Heart left ventricle (tissue), 16 donors: Measurements from ENCODE around the gene SLC29A2. TPM values are rescaled to one million over a fixed set of nuclear protein-coding genes. Genes with fewer than 3 reads are reported as not detected.

ENCODE experiments used
- ATAC-seq, 4 donors: fragments of 200-7000 bp; cut with Tn5 transposase; one replicate each; pipeline ENCODE4 v1.9.1; 2020 to 2022; ENCODE audit warnings: moderate library complexity in 4 of 4, mild to moderate bottlenecking in 3 of 4, moderate number of reproducible peaks in 1 of 4
- DNase-seq, 5 donors: peaks; one replicate each; pipeline ENCODE4 v3.0.0-alpha.2; 2020
- H3K27ac ChIP-seq, 12 donors: fragments of 200-600 bp; sonication (generic) in 4 of 12; one replicate each; pipeline versions ENCODE4 v1.5.0 to v1.8.0; 2016 to 2022; ENCODE audit warnings: mild to moderate bottlenecking in 2 of 12
- H3K27me3 ChIP-seq, 9 donors: fragments of 200-600 bp; sonication (generic) in 2 of 9; one replicate each; pipeline versions ENCODE4 v1.5.1 to v1.8.0; 2016 to 2022; ENCODE audit warnings: mild to moderate bottlenecking in 3 of 9
- H3K36me3 ChIP-seq, 9 donors: fragments of 200-600 bp; sonication (generic) in 2 of 9; one replicate each; pipeline versions ENCODE4 v1.5.0 to v1.8.0; 2018 to 2022; ENCODE audit warnings: mild to moderate bottlenecking in 2 of 9
- H3K4me1 ChIP-seq, 12 donors: fragments of 200-600 bp; sonication (generic) in 4 of 12; one replicate each; pipeline versions ENCODE4 v1.5.0 to v1.8.0; 2016 to 2022; ENCODE audit warnings: mild to moderate bottlenecking in 3 of 12
- H3K4me3 ChIP-seq, 12 donors: fragments of 200-600 bp; sonication (generic) in 4 of 12; one replicate each; pipeline versions ENCODE4 v1.5.0 to v1.8.0; 2017 to 2022; ENCODE audit warnings: mild to moderate bottlenecking in 9 of 12, moderate library complexity in 4 of 12
- H3K9me3 ChIP-seq, 12 donors: fragments of 200-600 bp; sonication (generic) in 4 of 12; one replicate each; pipeline versions ENCODE4 v1.5.0 to v1.8.0; 2016 to 2022; ENCODE audit warnings: mild to moderate bottlenecking in 1 of 12
- POLR2A ChIP-seq, 2 donors: fragments of 450-650 bp; IDR thresholded peaks; one replicate each; pipeline ENCODE4 v1.6.1; 2017; ENCODE audit warnings: antibody characterized with exemption in 2 of 2, mild to moderate bottlenecking in 2 of 2, moderate library complexity in 2 of 2
- WGBS, 4 donors: extraction: QIAGEN DNeasy Blood & Tissue Kit in 2 of 4; methylation state at CpG; one replicate each; pipeline versions ENCODE4 v1.1.5 to v1.1.7; 2013 to 2018; 5-methylcytosine and 5-hydroxymethylcytosine counted together
- intact Hi-C, 10 donors: fragments of 100-400 bp; cut with DNase I; formaldehyde crosslinking; loops; one replicate each; pipeline versions ENCODE4 v1.11.1 to v1.14.2; 2022
- polyA plus RNA-seq, 2 donors: library from polyadenylated mRNA; stranded (reverse); fragments of 200-250 nt; gene quantifications; one replicate each; pipeline ENCODE4 v1.2.3, GENCODE V29; 2013
- total RNA-seq, 9 donors: library from RNA; depleted of rRNA in 2 of 9; stranded (reverse); fragments of >200 nt in 2 of 9; fragmentation: NEBNext Ultra II Directional in 3 of 9; extraction: Animal tissue kit (Norgen Biotek cat#: 25700) in 3 of 9; gene quantifications; one replicate each; pipeline versions ENCODE4 v1.1.0 to v1.2.4, GENCODE V29; 2016 to 2023
- TF ChIP-seq, protein P1 (sequence below), 12 donors: fragments of 200-600 bp; sonication (generic) in 4 of 12; IDR thresholded peaks; one replicate each; pipeline versions ENCODE4 v1.5.0 to v1.8.0; 2018 to 2022; ENCODE audit warnings: antibody characterized with exemption in 12 of 12, mild to moderate bottlenecking in 5 of 12
- donor health status: ischemic (EF 13 %, LVEDD 7.1; RV severe dilation, severe dysfunction).
- donor health status: healthy with polysubstance abuse.
- donor health status: DM: no; HTN: yes; CAD: no.
- donor health status: DM: no; HTN: no; CAD: no.
- donor health status: ischemic (EF 25% LVEDD 6.9; RV normal size, moderate dysfunction).
- donor health status: ischemic (EF 25% LVEDD 5.7; RV mildly dilated, moderate dysfunction).
- donor health status: healthy.
- donor health status: DM: yes; HTN: yes; CAD: no.
- donor health status: ischemic (EF 35%, LVEDD 5.7; RV mildly dilated, moderate dysfunction).
- donor health status: nonischemic (EF 11% LVEDD 7.7; RV severe dilation, severe dysfunction).
- donor health status: DM: yes; HTN: yes; CAD: no.
- donor health status: PGD.
- donor health status: ischemic (EF 29% LVEDD 5.4; RV normal size, mild dysfunction).
- donor health status: nonischemic (EF 23%, LVEDD 6.1; RV moderate dilation, normal function).

The SLC29A2 gene
- total and polyA plus RNA-seq, 11 donors: 6.8 to 30.9 (median 13.1) TPM

DNA sequence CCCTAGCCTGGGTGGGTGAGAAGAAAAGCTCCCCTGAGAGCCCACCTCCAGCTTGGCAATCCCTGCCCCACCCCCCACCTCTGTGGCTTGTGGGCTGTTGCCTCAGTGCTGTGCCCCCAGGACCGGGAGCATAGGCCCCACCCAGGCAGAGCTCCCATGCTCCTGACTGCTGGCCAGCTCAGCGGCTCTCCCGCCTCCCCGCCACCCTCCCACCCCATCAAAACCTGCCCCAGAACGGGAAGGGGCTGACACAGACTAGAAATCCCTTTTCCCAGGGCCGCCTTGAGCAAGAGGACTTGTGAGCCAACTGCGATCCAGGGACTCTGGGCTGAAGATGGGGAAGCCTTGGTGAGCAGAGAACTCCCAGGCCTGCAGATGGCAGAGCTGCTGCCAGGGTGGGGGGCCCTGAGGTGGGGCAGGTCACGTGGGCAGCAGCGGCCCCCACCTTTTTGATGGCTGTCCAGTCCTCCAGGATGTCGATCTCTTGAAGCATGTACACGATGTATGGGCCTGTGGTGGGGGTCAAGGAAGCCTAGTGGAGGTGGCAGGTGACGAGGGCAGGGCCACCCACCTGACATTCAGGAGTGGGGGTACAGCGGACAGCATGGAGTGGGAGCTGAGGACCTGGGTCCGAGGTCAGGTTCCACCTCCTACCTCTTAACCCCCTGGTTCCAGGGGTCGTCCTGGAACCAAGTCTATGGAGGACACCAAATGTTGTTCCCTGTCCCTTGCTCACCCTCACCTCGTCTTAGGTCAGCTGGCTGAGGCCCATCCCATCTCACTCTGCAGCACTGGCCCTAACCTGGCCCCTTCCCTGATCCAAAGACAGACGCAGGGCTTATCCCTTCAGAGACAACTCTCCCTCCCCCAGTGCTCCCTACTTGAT is 33.0 kb downstream of the SLC29A2 start:
- WGBS, 4 donors: 85 to 92% (median 88%) methylated on average over 11 to 17 of the region's 17 CpGs
- no peak for ATAC-seq
- Histone ChIP-seq H3K27me3 (no peaks in the 10 kb centered on the region), H3K9me3 (no peaks in the 10 kb centered on the region), H3K36me3 (peaks cover 0 to 57% (median 39%) of the 10 kb centered on the region in 9 donors), H3K27ac (no peak overlapping the region), H3K4me3 (no peak overlapping the region), H3K4me1 (peaks cover 4 to 38% (median 23%) of the 10 kb centered on the region in 12 donors)
- intact Hi-C loops: loop anchor here in 1 of 10 donors (5.0 kb wide), 1 partner anchor 46 kb away; the partner anchor contains the start of gene TMEM151A
- peak in 3 of 5 donors; percentile 22 to 38 (median 23) for DNase-seq
- TF ChIP-seq, protein P1, sequence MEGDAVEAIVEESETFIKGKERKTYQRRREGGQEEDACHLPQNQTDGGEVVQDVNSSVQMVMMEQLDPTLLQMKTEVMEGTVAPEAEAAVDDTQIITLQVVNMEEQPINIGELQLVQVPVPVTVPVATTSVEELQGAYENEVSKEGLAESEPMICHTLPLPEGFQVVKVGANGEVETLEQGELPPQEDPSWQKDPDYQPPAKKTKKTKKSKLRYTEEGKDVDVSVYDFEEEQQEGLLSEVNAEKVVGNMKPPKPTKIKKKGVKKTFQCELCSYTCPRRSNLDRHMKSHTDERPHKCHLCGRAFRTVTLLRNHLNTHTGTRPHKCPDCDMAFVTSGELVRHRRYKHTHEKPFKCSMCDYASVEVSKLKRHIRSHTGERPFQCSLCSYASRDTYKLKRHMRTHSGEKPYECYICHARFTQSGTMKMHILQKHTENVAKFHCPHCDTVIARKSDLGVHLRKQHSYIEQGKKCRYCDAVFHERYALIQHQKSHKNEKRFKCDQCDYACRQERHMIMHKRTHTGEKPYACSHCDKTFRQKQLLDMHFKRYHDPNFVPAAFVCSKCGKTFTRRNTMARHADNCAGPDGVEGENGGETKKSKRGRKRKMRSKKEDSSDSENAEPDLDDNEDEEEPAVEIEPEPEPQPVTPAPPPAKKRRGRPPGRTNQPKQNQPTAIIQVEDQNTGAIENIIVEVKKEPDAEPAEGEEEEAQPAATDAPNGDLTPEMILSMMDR (IDR thresholded peaks at IDR 0.05): no peak
- TF ChIP-seq POLR2A (IDR thresholded peaks at IDR 0.05): no peak

DNA sequence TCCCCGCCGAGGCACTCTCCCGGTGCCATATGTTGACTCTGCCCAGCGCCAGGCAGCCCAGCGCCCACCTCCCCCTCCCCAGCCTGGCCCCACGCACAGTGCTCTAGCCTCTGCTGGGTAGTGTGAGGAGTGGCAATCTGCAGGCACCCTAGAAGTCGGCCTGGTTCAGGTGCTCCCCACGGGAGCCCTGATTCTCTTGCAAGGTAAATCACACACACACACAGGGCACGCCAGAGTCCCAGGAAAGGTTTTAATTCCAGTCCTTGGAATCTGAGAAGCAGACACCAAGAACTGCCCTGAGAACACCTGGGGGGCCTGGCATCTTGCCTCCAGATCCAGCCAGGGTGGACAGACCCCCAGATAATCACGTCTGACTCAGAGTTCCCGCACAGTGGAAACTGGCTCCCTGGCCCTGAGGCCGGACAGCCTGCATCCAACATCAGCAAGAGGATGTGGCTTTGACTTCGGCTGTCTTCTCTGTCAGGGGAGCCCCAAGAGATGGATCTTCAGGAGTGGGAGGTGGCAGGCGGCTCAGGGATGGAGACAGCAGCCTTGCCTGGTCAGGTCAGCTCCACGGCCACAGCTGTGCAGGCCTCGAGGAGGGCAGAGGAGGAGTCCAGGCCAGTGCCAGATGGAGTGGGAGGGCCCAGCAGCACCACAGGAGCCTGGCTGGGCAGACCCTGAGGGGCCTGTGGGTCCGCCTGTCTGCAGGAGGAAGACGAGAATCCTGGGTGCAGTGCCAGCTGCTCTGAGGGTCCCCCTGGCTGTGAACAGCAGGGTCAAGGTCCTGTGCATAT is 34.3 kb downstream of the SLC29A2 start:
- Histone ChIP-seq H3K4me1 (peaks cover 4 to 35% (median 20%) of the 10 kb centered on the region in 12 donors), H3K36me3 (peaks cover 0 to 66% (median 41%) of the 10 kb centered on the region in 9 donors), H3K9me3 (no peaks in the 10 kb centered on the region), H3K4me3 (no peak overlapping the region), H3K27me3 (no peaks in the 10 kb centered on the region), H3K27ac (peak overlapping the region in 3 of 12 donors; percentile 66 to 78 (median 68))
- TF ChIP-seq, protein P1 (IDR thresholded peaks at IDR 0.05): no peak
- no peak for TF ChIP-seq POLR2A (IDR thresholded peaks at IDR 0.05)
- ATAC-seq (peak in 1 of 4 donors; percentile 11), DNase-seq (peak in 2 of 5 donors; percentile 22 to 27)
- 65 to 73% (median 70%) methylated on average over 16 to 18 of the region's 18 CpGs for WGBS, 4 donors
- intact Hi-C loops: loop anchor here in 1 of 10 donors (5.0 kb wide), 1 partner anchor 45 kb away; the partner anchor contains the start of gene TMEM151A

DNA sequence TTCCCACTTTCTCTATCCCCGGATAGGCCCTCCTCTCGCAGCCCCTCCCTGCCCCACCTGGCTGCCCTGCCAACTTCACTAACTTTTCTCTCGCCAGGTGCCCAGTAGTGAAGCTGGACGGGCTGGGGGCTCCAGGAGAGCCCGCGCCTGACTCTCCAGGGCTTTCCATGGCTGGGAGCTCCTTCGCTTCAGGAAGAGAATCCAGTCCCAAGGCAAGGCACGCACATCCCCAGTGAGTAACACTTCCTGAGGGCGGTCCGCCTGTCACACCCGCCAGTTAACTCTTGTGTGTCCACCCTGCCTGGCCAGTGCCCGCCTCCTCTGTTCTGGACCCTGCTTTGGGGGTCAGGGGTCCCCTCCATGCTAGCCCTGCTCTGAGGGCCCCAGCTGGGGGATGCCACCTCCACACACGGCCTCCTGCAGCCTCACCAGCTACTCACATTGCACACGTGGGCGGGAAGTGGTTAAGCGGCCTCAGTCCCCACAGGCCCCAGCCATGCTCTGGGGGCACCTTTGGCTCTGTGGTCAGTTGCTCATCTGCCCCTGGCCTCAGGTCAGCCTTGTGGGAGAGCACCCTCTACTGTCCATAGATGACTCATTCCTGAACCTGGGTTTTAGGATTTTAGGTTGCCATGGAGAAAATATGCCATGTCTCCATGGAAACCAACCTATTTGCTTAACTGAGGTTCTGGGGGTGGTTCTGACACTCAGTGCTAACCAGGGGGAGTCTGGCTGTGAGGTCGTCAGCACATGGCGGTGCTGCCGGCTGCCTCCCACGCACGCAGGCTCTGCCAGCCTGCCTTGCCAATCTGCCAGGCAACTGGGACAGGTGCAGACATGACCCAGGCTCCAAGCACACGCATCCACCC is 35.1 kb downstream of the SLC29A2 start, which contains the start of gene RIN1:
TSS of gene RIN1 (minus strand) at position 201 of the 869 bp plus-strand sequence. CDS start at position 169, 32 bp downstream.
- Histone ChIP-seq H3K27me3 (no peaks in the 10 kb centered on the region), H3K9me3 (no peaks in the 10 kb centered on the region), H3K36me3 (peaks cover 0 to 62% (median 37%) of the 10 kb centered on the region in 9 donors), H3K4me1 (peaks cover 4 to 35% (median 20%) of the 10 kb centered on the region in 12 donors), H3K4me3 (peak within 1 kb of the TSS; percentile 36 to 76 (median 65)), H3K27ac (peak within 1 kb of the TSS; percentile 15 to 82 (median 72))
- TF ChIP-seq, protein P1 (IDR thresholded peaks at IDR 0.05): peak; percentile 12 to 67 (median 33)
- TF ChIP-seq POLR2A (IDR thresholded peaks at IDR 0.05): no peak
- 16 to 24% (median 20%) methylated on average over 15 to 22 of the region's 22 CpGs for WGBS, 4 donors
- peak; percentile 39 to 89 (median 76) for ATAC-seq
- intact Hi-C loops: loop anchor here in 1 of 10 donors (5.0 kb wide), 1 partner anchor 44 kb away; the partner anchor contains the start of gene TMEM151A
- peak in 4 of 5 donors; percentile 59 to 75 (median 73) for DNase-seq
